Nephron (organoid): ENCODE results near the gene CENPP.

Experiments used
- H3K27ac Mint-ChIP-seq, 3 experiments: 2 replicates each; pipeline ENCODE4 v1.8.0; 2020; ENCODE audit warnings: mixed read lengths in 3 of 3, mild to moderate bottlenecking in 2 of 3, moderate library complexity in 1 of 3
- H3K27me3 Mint-ChIP-seq: 2 replicates; pipeline ENCODE4 v1.8.0; 2021; ENCODE audit warnings: low read depth, mild to moderate bottlenecking, moderate library complexity, mixed read lengths
- H3K36me3 Mint-ChIP-seq: 2 replicates; pipeline ENCODE4 v1.8.0; 2020; ENCODE audit warnings: low read depth, mixed read lengths
- H3K4me1 Mint-ChIP-seq: 2 replicates; pipeline ENCODE4 v1.8.0; 2020; ENCODE audit warnings: mixed read lengths
- H3K4me3 Mint-ChIP-seq, 3 experiments: 2 replicates each; pipeline ENCODE4 v1.8.0; 2020; ENCODE audit warnings: mild to moderate bottlenecking in 3 of 3, mixed read lengths in 3 of 3, moderate library complexity in 2 of 3
- H3K9me3 Mint-ChIP-seq: 2 replicates; pipeline ENCODE4 v1.8.0; 2020; ENCODE audit warnings: mixed read lengths
- TF ChIP-seq, protein P1 (sequence below), 3 experiments: fragments of 200-600 bp; sonication (generic); IDR thresholded peaks; one replicate each; pipeline ENCODE4 v1.5.0; 2021; ENCODE audit warnings: antibody characterized with exemption in 3 of 3; ENCODE audit not compliant: unreplicated experiment in 3 of 3

The CENPP gene

DNA sequence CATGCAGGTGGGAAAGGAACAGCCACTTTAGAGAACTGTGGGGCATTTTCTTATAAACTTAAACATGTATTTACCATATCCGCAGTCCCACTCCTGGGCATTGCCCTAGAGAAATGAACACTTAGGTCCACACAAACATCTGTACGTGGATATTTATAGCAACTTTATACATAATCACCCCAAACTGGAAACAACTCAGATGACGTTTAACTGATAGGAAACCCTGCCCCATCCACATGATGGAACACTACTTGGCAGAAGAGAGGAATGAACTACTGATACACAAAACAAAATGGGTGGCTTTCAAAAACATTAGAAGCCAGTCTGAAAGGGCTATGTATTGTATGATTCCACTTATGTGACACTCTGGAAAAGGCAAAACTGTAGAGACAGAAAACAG is 187.6 kb downstream of the CENPP start:
- Mint-ChIP-seq H3K27me3 (no peaks in the 10 kb centered on the region), H3K4me3 (no peak overlapping the region), H3K36me3 (no peaks in the 10 kb centered on the region), H3K4me1 (peaks cover 15% of the 10 kb centered on the region), H3K9me3 (no peaks in the 10 kb centered on the region), H3K27ac (peak overlapping the region in 1 of 3 experiments; percentile 15)
- TF ChIP-seq, protein P1, sequence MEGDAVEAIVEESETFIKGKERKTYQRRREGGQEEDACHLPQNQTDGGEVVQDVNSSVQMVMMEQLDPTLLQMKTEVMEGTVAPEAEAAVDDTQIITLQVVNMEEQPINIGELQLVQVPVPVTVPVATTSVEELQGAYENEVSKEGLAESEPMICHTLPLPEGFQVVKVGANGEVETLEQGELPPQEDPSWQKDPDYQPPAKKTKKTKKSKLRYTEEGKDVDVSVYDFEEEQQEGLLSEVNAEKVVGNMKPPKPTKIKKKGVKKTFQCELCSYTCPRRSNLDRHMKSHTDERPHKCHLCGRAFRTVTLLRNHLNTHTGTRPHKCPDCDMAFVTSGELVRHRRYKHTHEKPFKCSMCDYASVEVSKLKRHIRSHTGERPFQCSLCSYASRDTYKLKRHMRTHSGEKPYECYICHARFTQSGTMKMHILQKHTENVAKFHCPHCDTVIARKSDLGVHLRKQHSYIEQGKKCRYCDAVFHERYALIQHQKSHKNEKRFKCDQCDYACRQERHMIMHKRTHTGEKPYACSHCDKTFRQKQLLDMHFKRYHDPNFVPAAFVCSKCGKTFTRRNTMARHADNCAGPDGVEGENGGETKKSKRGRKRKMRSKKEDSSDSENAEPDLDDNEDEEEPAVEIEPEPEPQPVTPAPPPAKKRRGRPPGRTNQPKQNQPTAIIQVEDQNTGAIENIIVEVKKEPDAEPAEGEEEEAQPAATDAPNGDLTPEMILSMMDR (IDR thresholded peaks at IDR 0.05; ENCODE audit: unreplicated experiment in 3 of 3) = no peak

DNA sequence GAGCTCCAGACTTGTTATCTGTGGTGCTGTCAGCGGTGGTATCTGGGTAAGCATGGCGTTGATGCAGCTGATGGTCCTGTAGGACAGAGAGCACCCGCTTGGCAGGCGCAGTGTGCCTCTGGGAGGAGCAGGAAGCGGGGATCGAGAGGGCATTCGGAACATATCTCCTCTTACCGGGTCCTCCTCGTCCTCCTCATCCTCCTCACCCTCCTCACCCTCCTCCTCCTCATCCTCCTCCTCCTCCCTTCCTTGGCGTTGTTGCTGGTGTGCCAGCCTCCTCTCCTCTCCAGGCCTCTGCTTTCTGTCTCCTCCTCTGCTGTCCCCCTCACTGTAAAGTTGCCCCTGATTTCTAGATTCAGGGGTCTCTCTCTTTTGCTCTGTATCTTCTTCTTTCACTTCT is 188.9 kb downstream of the CENPP start:
- no peaks in the 10 kb centered on the region for H3K36me3 Mint-ChIP-seq
- H3K4me1 Mint-ChIP-seq = peaks cover 4% of the 10 kb centered on the region
- no peaks in the 10 kb centered on the region for H3K9me3 Mint-ChIP-seq
- TF ChIP-seq, protein P1 (IDR thresholded peaks at IDR 0.05; ENCODE audit: unreplicated experiment in 3 of 3) = no peak
- H3K27me3 Mint-ChIP-seq = peaks cover 4% of the 10 kb centered on the region
- no peak overlapping the region for H3K27ac Mint-ChIP-seq
- H3K4me3 Mint-ChIP-seq = no peak overlapping the region

DNA sequence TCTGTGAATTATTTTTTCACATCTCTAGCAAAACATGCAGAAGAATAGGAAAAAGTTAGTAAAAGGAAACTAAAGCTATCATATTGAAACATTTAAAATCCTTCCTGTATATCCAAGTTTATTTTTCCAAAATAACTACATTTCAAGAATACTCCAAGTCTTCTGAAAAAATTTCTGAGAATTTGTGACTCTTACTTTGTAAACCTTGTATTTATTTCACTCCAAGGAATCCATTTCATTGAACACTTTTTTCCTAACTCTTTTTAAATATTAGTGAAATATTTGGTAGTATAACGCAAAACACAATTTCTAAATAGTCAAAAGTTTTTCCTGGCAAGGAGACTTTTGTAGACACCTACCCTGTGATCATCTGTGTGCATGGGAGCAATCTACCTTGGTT is 190.8 kb downstream of the CENPP start:
- no peaks in the 10 kb centered on the region for H3K9me3 Mint-ChIP-seq
- TF ChIP-seq, protein P1 (IDR thresholded peaks at IDR 0.05; ENCODE audit: unreplicated experiment in 3 of 3) = no peak
- no peaks in the 10 kb centered on the region for H3K36me3 Mint-ChIP-seq
- no peak overlapping the region for H3K4me3 Mint-ChIP-seq
- H3K4me1 Mint-ChIP-seq = peaks cover 1% of the 10 kb centered on the region
- H3K27me3 Mint-ChIP-seq = peaks cover 4% of the 10 kb centered on the region
- H3K27ac Mint-ChIP-seq = no peak overlapping the region

DNA sequence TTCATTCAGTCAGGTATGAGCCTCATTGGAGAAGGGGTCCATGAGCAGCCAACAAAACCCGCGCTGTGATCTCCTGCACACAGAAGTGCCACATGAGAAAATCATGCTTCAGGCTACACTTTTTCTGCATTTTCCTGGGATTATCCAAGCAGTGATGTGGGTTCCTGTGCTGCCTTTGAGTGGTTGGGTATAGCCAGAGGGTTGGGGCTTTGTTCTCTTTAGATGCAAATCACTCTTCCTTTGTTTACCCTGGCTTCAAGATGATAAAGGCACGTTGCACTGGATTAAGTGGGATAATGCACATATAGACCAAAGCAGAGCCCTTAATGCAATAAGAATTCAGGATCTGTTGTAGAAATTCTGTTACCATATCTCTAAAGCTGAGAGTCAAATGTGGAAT is 191.3 kb downstream of the CENPP start:
- Mint-ChIP-seq H3K27me3 (peaks cover 4% of the 10 kb centered on the region), H3K4me1 (no peaks in the 10 kb centered on the region), H3K9me3 (no peaks in the 10 kb centered on the region), H3K4me3 (no peak overlapping the region), H3K36me3 (no peaks in the 10 kb centered on the region), H3K27ac (peak overlapping the region in 1 of 3 experiments; percentile 53)
- TF ChIP-seq, protein P1 (IDR thresholded peaks at IDR 0.05; ENCODE audit: unreplicated experiment in 3 of 3) = no peak

DNA sequence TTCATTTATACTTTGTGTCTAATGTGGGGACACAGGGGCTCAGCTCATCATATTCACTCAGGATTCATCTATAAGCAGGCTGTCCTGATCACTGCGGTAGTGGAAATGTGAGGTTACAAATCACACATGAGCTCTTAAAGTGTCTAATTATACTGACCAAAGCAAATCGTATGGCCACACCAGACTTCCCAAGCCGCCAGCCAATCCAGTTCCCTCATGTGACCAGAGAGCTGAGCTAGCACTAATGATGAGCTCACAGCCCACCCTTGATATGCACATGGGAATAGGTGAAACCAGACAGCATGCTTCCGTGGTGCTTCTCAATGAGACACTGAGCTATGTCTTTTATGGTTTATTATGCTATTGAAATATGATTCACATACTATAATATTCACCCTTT is 192.4 kb downstream of the CENPP start:
- no peak overlapping the region for H3K4me3 Mint-ChIP-seq
- no peak overlapping the region for H3K27ac Mint-ChIP-seq
- TF ChIP-seq, protein P1 (IDR thresholded peaks at IDR 0.05; ENCODE audit: unreplicated experiment in 3 of 3) = no peak
- peaks cover 4% of the 10 kb centered on the region for H3K27me3 Mint-ChIP-seq
- no peaks in the 10 kb centered on the region for H3K36me3 Mint-ChIP-seq
- no peaks in the 10 kb centered on the region for H3K4me1 Mint-ChIP-seq
- no peaks in the 10 kb centered on the region for H3K9me3 Mint-ChIP-seq

DNA sequence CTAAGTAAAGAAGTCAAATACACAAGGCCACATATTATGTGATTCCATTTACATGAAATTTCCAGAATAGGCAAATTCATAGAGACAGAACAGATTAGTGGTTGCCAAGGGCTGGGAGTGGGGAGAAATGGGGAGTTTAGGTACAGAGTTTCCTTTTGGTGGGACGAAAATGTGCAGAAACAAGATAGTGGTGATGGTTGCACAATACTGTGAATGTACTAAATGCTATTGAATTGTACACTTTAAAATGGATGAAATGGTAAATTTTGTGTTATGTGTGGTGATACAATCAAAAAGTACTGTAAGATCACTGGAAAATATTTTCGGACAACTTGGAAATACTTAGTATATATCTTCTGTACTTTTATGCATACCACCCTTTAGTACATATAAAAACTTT is 195.1 kb downstream of the CENPP start:
- H3K36me3 Mint-ChIP-seq = no peaks in the 10 kb centered on the region
- H3K9me3 Mint-ChIP-seq = no peaks in the 10 kb centered on the region
- no peaks in the 10 kb centered on the region for H3K4me1 Mint-ChIP-seq
- H3K27ac Mint-ChIP-seq = no peak overlapping the region
- H3K27me3 Mint-ChIP-seq = peaks cover 4% of the 10 kb centered on the region
- TF ChIP-seq, protein P1 (IDR thresholded peaks at IDR 0.05; ENCODE audit: unreplicated experiment in 3 of 3) = no peak
- no peak overlapping the region for H3K4me3 Mint-ChIP-seq
